ENCODE measurements around the gene UGT1A9.

UGT1A9 gene

DNA sequence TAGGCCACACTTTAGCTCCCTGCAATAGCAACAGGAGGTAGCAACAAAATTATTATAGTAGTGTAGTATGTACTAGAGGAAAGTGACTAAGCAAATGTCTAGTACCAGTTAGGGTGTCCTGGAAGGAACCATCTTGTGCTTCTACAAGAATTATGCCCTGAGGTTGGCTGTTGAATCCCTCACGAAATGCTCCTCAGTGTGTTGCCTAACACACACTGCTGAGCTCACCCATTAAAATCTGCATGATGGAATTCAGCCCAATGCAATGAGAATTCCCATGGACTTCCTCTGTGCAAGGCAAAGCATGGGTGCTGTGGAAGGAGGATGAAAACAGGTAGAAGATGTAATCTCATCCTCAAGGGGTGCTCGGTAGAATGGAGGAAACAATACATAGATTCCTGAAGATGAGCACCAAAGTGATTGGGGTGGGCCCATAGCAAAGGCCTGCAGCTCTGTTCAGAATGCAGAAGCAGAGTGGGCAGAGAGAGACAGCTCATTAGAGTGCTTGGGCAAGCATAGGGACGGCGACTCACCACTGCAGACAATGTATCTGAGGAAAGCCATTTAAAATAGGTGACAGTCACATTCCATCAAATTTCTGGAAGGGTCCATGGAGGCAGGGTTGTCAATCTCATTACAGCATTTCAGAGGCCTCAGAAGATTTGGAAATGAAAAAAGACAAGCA, 8.8 kb downstream of the UGT1A9 start:
- no peak for DNase-seq
- no peak overlapping the region for H3K4me3 ChIP-seq (ENCODE audit: low read depth in 1 of 2, low read length in 2 of 2)
- no peaks in the 10 kb centered on the region for H3K79me2 ChIP-seq (ENCODE audit: insufficient read depth, low read length)
- no peak for ATAC-seq (ENCODE audit: insufficient read depth, low read depth)
- no peaks in the 10 kb centered on the region for H3K27me3 ChIP-seq (ENCODE audit: insufficient read depth, low read length, poor library complexity)
- H3K9me3 ChIP-seq (ENCODE audit: insufficient read depth, low read length, severe bottlenecking) = no peaks in the 10 kb centered on the region
- no peak for TF ChIP-seq EZH2 (IDR thresholded peaks at IDR 0.05; ENCODE audit: borderline replicate concordance, low read depth, low read length, severe bottlenecking)
- TF ChIP-seq, protein P1, sequence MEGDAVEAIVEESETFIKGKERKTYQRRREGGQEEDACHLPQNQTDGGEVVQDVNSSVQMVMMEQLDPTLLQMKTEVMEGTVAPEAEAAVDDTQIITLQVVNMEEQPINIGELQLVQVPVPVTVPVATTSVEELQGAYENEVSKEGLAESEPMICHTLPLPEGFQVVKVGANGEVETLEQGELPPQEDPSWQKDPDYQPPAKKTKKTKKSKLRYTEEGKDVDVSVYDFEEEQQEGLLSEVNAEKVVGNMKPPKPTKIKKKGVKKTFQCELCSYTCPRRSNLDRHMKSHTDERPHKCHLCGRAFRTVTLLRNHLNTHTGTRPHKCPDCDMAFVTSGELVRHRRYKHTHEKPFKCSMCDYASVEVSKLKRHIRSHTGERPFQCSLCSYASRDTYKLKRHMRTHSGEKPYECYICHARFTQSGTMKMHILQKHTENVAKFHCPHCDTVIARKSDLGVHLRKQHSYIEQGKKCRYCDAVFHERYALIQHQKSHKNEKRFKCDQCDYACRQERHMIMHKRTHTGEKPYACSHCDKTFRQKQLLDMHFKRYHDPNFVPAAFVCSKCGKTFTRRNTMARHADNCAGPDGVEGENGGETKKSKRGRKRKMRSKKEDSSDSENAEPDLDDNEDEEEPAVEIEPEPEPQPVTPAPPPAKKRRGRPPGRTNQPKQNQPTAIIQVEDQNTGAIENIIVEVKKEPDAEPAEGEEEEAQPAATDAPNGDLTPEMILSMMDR (IDR thresholded peaks at IDR 0.05; ENCODE audit: borderline replicate concordance, extremely low read depth, low read length, poor library complexity, severe bottlenecking) = no peak
- no peak overlapping the region for H3K27ac ChIP-seq (ENCODE audit: low read length)
- no peaks in the 10 kb centered on the region for H3K36me3 ChIP-seq (ENCODE audit: insufficient read depth, low read length)
- H3K4me2 ChIP-seq (ENCODE audit: insufficient read depth, low read length) = no peak overlapping the region
- H3K9ac ChIP-seq (ENCODE audit: low read depth, low read length) = no peak overlapping the region
- no peaks in the 10 kb centered on the region for H3K4me1 ChIP-seq (ENCODE audit: insufficient read depth, low read length)
- no peak overlapping the region for H2AFZ ChIP-seq (ENCODE audit: low read depth, low read length)
- H4K20me1 ChIP-seq (ENCODE audit: insufficient read depth, low read length) = no peaks in the 10 kb centered on the region

DNA sequence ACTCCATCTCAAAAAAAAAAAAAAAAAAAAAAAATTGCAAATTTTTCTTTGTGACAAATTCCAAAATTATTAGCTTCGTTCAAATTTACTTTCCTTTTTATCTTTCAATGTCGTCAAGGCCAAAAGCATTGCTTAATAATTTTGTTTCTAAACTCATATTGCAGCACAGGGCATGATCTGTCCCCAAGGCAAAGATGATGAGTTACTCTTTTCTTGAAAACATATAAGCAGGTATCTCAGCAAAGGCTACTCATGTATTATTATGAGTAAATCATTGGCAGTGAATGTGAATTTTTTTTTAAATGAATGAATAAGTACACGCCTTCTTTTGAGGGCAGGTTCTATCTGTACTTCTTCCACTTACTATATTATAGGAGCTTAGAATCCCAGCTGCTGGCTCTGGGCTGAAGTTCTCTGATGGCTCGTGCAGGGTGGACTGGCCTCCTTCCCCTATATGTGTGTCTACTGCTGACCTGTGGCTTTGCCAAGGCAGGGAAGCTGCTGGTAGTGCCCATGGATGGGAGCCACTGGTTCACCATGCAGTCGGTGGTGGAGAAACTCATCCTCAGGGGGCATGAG, 9.9 kb downstream of the UGT1A9 start, which contains the start of gene UGT1A7:
Gene UGT1A7, plus strand, starts transcription at position 381 of the 579 bp plus-strand sequence. Its CDS starts 37 bp downstream, at position 418.
- Histone ChIP-seq H3K79me2 (ENCODE audit: insufficient read depth, low read length) (no peaks in the 10 kb centered on the region), H2AFZ (ENCODE audit: low read depth, low read length) (no peak within 1 kb of the TSS), H3K4me1 (ENCODE audit: insufficient read depth, low read length) (no peaks in the 10 kb centered on the region), H4K20me1 (ENCODE audit: insufficient read depth, low read length) (no peaks in the 10 kb centered on the region), H3K36me3 (ENCODE audit: insufficient read depth, low read length) (no peaks in the 10 kb centered on the region), H3K27me3 (ENCODE audit: insufficient read depth, low read length, poor library complexity) (no peaks in the 10 kb centered on the region), H3K9me3 (ENCODE audit: insufficient read depth, low read length, severe bottlenecking) (no peaks in the 10 kb centered on the region), H3K4me3 (ENCODE audit: low read depth in 1 of 2, low read length in 2 of 2) (no peak within 1 kb of the TSS), H3K27ac (ENCODE audit: low read length) (no peak within 1 kb of the TSS), H3K9ac (ENCODE audit: low read depth, low read length) (no peak within 1 kb of the TSS), H3K4me2 (ENCODE audit: insufficient read depth, low read length) (no peak within 1 kb of the TSS)
- TF ChIP-seq, protein P1 (IDR thresholded peaks at IDR 0.05; ENCODE audit: borderline replicate concordance, extremely low read depth, low read length, poor library complexity, severe bottlenecking) = no peak
- no peak for TF ChIP-seq EZH2 (IDR thresholded peaks at IDR 0.05; ENCODE audit: borderline replicate concordance, low read depth, low read length, severe bottlenecking)
- ATAC-seq (ENCODE audit: insufficient read depth, low read depth) = no peak
- no peak for DNase-seq

DNA sequence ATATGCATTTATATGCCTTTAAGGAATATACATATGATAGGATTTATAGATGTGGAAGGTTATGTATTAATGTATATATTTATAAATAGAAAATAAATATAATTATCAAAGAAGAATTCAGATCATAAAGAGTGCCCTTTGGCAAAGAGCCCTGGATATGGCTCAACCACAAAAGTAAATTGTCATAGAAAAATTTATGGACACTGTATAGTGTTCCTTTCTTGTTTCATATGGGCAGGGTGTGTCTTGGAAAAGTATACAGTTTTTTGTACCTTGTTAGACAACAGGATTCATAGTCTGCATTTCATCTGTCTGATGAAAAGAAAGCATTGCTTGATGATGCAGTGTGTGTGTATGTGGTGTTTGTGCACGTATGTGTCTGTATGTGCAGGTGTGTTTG, 12.9 kb downstream of the UGT1A9 start:
- H3K79me2 ChIP-seq (ENCODE audit: insufficient read depth, low read length) = no peaks in the 10 kb centered on the region
- H3K27ac ChIP-seq (ENCODE audit: low read length) = no peak overlapping the region
- no peak overlapping the region for H3K9ac ChIP-seq (ENCODE audit: low read depth, low read length)
- H3K27me3 ChIP-seq (ENCODE audit: insufficient read depth, low read length, poor library complexity) = no peaks in the 10 kb centered on the region
- H3K4me1 ChIP-seq (ENCODE audit: insufficient read depth, low read length) = no peaks in the 10 kb centered on the region
- H2AFZ ChIP-seq (ENCODE audit: low read depth, low read length) = no peak overlapping the region
- TF ChIP-seq, protein P1 (IDR thresholded peaks at IDR 0.05; ENCODE audit: borderline replicate concordance, extremely low read depth, low read length, poor library complexity, severe bottlenecking) = no peak
- no peak for TF ChIP-seq EZH2 (IDR thresholded peaks at IDR 0.05; ENCODE audit: borderline replicate concordance, low read depth, low read length, severe bottlenecking)
- no peak for ATAC-seq (ENCODE audit: insufficient read depth, low read depth)
- no peak for DNase-seq
- no peak overlapping the region for H3K4me3 ChIP-seq (ENCODE audit: low read depth in 1 of 2, low read length in 2 of 2)
- H3K9me3 ChIP-seq (ENCODE audit: insufficient read depth, low read length, severe bottlenecking) = no peaks in the 10 kb centered on the region
- no peak overlapping the region for H3K4me2 ChIP-seq (ENCODE audit: insufficient read depth, low read length)
- no peaks in the 10 kb centered on the region for H3K36me3 ChIP-seq (ENCODE audit: insufficient read depth, low read length)
- H4K20me1 ChIP-seq (ENCODE audit: insufficient read depth, low read length) = no peaks in the 10 kb centered on the region

All from DND-41 (cell line).